Regular cardiac myocyte (primary cell): ENCODE results near the gene FABP1. TPM values are rescaled to one million over a fixed set of nuclear protein-coding genes. Genes with fewer than 3 reads are reported as not detected.

Source experiments
- total RNA-seq: library from RNA; depleted of rRNA; stranded (reverse); fragments of >200 nt; gene quantifications from 2 replicates; pipeline ENCODE4 v1.2.3, GENCODE V29; 2014

Gene FABP1
- not detected in 2 replicates for total RNA-seq

GRCh38 chr2:88127888-88128653 is at the start of gene FABP1:
Gene FABP1 (minus strand): TSS chr2:88128062. CDS start chr2:88128017, 45 bp downstream.

Other genes with a start within 250 kb of the FABP1 start
- gene RNU2-63P, start 111.5 kb downstream of the FABP1 start, total RNA-seq: not detected in 2 replicates
- 24.5 and 26.5 TPM in 2 replicates for gene KRCC1, start 72.3 kb downstream of the FABP1 start, total RNA-seq
- gene SMYD1, start 60.2 kb downstream of the FABP1 start, total RNA-seq: not detected in 2 replicates
- gene THNSL2, start 42.3 kb upstream of the FABP1 start, total RNA-seq: 1.9 and 8.5 TPM in 2 replicates